Activated CD8-positive, alpha-beta T cell treated with anti-CD3 and anti-CD28 coated beads for 36 hours (primary cell): ENCODE measurements around the gene DIRAS1. TPM values are rescaled to one million over a fixed set of nuclear protein-coding genes. Genes with fewer than 3 reads are reported as not detected.
A peak's percentile ranks its signal among the peaks of the same experiment; 100 is the strongest.

Experiments used
- ATAC-seq: fragments of 200-7000 bp; cut with Tn5 transposase; one replicate; pipeline ENCODE4 v1.10.0; 2021; ENCODE audit warnings: mild to moderate bottlenecking, moderate library complexity
- CTCF ChIA-PET: fragments of 350-600 bp; sonication (Branson Sonifier 250); formaldehyde crosslinking; loops from one replicate; lab custom pipeline; 2021; ENCODE audit warnings: antibody characterized with exemption; lab: Charles Lee
- POLR2A ChIA-PET: fragments of 350-600 bp; sonication (Branson Sonifier 250); formaldehyde crosslinking; loops from one replicate; lab custom pipeline; 2021; ENCODE audit warnings: antibody characterized with exemption; lab: Charles Lee
- DNase-seq: peaks from one replicate; pipeline ENCODE4 v3.0.0-alpha.2; 2020
- H3K27ac Mint-ChIP-seq: one replicate; pipeline ENCODE4 v1.8.0; 2021; ENCODE audit warnings: mild to moderate bottlenecking, mixed read lengths
- H3K27me3 Mint-ChIP-seq: one replicate; pipeline ENCODE4 v1.8.0; 2021; ENCODE audit warnings: mixed read lengths
- H3K36me3 Mint-ChIP-seq: one replicate; pipeline ENCODE4 v1.8.0; 2021; ENCODE audit warnings: low read depth, mixed read lengths
- H3K4me1 Mint-ChIP-seq: one replicate; pipeline ENCODE4 v1.8.0; 2021; ENCODE audit warnings: low read depth, mixed read lengths
- H3K4me3 Mint-ChIP-seq: one replicate; pipeline ENCODE4 v1.8.0; 2021; ENCODE audit warnings: mild to moderate bottlenecking, moderate library complexity, mixed read lengths
- H3K9me3 Mint-ChIP-seq: one replicate; pipeline ENCODE4 v1.8.0; 2021; ENCODE audit warnings: mixed read lengths
- intact Hi-C: fragments of 100-400 bp; cut with micrococcal nuclease; formaldehyde crosslinking; loops from one replicate; pipeline ENCODE4 v1.10.0; 2022
- total RNA-seq, 2 experiments: library from RNA; stranded (reverse); gene quantifications; one replicate each; pipeline ENCODE4 v1.2.3, GENCODE V29; 2021
- TF ChIP-seq, protein P1 (sequence below): fragments of 200-600 bp; IDR thresholded peaks from one replicate; pipeline ENCODE4 v1.8.0; 2022; ENCODE audit warnings: antibody characterized with exemption, mild to moderate bottlenecking

DIRAS1 gene, protein sequence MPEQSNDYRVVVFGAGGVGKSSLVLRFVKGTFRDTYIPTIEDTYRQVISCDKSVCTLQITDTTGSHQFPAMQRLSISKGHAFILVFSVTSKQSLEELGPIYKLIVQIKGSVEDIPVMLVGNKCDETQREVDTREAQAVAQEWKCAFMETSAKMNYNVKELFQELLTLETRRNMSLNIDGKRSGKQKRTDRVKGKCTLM
- total RNA-seq, result under 1 TPM in 1 of 2 experiments, not detected in 1; 0.09 TPM

DNA sequence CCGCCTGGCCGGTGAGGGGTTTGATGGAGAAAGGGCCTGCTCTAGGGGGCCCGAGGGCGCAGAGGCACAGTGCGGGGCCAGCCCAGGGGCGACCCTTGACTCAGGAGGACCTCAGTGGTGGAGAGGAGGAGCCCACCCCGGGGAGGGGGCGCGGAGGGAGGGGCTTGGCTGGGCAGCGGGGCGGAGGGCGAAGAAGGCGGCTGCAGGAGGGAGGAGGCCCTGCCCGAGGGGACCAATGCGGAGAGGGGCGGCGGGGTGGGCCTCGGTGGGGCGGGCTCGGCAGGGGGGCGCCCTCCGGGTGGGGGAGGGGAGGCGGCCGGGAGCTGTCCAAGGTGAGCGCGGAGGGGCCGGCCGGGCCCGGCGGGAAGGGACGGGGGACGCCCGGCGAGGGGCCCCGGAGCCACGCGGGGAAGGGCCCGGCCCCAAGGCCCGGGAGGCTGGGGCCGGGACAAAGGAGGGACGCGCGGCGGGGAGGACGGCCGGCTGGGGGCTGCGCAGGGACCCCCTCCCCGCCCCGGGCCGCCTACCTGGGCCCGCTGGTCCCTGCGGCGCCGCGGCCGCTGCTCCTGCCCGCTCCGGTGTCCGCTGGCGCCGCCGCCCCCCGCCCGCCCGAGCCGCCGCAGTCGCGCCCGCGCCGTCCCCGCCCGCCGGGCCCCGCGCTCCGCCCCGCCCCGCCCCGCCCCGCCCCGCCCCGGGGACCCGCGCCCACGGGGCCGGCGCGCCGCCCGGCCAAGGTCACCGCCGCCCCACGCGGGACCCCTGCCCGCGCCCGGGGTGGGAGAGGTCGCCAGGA, at the start of gene DIRAS1:
DIRAS1 (minus strand) TSS at position 596 of the 793 bp plus-strand sequence. CDS start 3,566 bp downstream, outside the sequence.
- Mint-ChIP-seq H3K4me1 (peaks cover 3% of the 10 kb centered on the region), H3K27ac (no peak within 1 kb of the TSS), H3K27me3 (peaks cover 25% of the 10 kb centered on the region), H3K36me3 (no peaks in the 10 kb centered on the region), H3K4me3 (peak within 1 kb of the TSS; percentile 43), H3K9me3 (no peaks in the 10 kb centered on the region)
- ATAC-seq (no peak), DNase-seq (no peak)
- TF ChIP-seq, protein P1, sequence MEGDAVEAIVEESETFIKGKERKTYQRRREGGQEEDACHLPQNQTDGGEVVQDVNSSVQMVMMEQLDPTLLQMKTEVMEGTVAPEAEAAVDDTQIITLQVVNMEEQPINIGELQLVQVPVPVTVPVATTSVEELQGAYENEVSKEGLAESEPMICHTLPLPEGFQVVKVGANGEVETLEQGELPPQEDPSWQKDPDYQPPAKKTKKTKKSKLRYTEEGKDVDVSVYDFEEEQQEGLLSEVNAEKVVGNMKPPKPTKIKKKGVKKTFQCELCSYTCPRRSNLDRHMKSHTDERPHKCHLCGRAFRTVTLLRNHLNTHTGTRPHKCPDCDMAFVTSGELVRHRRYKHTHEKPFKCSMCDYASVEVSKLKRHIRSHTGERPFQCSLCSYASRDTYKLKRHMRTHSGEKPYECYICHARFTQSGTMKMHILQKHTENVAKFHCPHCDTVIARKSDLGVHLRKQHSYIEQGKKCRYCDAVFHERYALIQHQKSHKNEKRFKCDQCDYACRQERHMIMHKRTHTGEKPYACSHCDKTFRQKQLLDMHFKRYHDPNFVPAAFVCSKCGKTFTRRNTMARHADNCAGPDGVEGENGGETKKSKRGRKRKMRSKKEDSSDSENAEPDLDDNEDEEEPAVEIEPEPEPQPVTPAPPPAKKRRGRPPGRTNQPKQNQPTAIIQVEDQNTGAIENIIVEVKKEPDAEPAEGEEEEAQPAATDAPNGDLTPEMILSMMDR, result no peak
- ChIA-PET CTCF (no interaction called here), POLR2A (no interaction called here)
- intact Hi-C loops, result no loop called here

DNA sequence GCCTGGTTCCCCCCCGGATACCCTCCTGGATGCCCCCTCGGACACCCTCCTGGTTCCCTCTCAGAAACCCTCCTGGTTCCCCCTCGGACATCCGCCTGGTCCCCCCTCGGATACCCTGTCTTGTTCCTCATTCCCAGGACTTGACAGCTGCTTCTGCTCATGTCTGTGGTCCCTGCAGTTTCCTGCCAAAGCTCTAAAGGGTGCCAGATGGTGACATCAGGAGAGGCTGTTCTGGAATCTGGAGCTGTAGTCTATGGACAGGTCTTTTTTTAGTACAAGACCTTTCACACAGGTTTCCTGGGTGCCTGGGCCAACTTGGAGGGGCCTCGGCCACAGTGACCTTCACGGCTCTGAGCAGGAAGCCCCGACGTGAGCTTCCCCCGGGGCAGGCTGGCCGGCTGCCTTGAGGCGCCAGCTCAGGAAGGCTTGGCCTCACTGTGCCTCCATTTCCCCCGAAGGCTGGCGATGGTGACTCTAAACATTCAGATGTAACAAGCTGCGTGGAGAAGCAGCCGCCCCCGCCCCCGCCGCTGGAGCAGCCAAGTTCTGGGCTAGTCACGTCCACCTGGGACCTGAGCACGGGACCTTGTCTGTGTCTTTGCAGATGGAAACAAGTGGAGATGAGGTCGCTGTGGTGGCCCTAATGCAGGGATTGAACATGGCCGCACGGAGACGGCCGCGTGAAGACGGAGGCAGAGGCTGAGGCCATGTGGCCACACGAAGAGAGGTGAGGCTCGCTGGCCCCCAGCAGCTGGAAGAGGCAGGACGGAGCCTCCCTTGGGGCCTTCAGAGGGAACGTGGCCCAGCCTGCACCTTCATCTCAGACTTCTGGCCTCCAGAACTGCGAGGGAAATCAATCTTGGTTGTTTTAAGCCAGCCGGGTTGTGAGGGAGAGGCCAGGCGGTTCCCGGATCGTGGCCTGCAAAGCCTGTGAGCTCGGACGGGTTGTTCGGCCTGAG, 49.2 kb upstream of the DIRAS1 start:
- intact Hi-C loops, result no loop called here
- H3K36me3 Mint-ChIP-seq, result peaks cover 9% of the 10 kb centered on the region
- no peak overlapping the region for H3K27ac Mint-ChIP-seq
- no peaks in the 10 kb centered on the region for H3K27me3 Mint-ChIP-seq
- ChIA-PET POLR2A (no interaction called here), CTCF (no interaction called here)
- H3K4me1 Mint-ChIP-seq, result peaks cover 21% of the 10 kb centered on the region
- H3K9me3 Mint-ChIP-seq, result no peaks in the 10 kb centered on the region
- H3K4me3 Mint-ChIP-seq, result no peak overlapping the region
- ATAC-seq, result no peak
- no peak for DNase-seq
- TF ChIP-seq, protein P1, result no peak

DNA sequence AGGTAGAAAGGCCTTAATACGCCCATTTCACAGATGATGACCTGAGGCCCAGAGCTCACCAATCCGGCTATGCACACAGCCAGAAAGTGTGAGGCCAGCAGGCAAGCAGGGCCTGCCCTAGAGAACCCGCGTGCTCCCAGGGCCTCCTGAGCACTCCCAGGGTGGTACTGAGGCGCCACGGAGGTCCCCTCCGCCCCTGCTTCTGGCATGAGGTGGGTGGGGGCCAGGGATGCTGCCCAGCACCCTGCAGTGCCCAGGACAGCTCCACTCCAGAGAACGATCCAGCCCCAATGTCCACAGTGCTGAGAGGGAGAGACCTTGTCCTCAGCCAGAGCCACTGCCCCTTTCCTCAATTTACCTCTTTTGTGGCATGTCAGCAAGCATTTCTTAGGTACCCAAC, 48.0 kb upstream of the DIRAS1 start:
- ChIA-PET POLR2A (no interaction called here), CTCF (no interaction called here)
- intact Hi-C loops, result no loop called here
- H3K27me3 Mint-ChIP-seq, result no peaks in the 10 kb centered on the region
- DNase-seq, result no peak
- no peak for ATAC-seq
- H3K27ac Mint-ChIP-seq, result no peak overlapping the region
- H3K36me3 Mint-ChIP-seq, result peaks cover 6% of the 10 kb centered on the region
- H3K9me3 Mint-ChIP-seq, result no peaks in the 10 kb centered on the region
- H3K4me3 Mint-ChIP-seq, result no peak overlapping the region
- TF ChIP-seq, protein P1, result no peak
- H3K4me1 Mint-ChIP-seq, result peaks cover 12% of the 10 kb centered on the region

DNA sequence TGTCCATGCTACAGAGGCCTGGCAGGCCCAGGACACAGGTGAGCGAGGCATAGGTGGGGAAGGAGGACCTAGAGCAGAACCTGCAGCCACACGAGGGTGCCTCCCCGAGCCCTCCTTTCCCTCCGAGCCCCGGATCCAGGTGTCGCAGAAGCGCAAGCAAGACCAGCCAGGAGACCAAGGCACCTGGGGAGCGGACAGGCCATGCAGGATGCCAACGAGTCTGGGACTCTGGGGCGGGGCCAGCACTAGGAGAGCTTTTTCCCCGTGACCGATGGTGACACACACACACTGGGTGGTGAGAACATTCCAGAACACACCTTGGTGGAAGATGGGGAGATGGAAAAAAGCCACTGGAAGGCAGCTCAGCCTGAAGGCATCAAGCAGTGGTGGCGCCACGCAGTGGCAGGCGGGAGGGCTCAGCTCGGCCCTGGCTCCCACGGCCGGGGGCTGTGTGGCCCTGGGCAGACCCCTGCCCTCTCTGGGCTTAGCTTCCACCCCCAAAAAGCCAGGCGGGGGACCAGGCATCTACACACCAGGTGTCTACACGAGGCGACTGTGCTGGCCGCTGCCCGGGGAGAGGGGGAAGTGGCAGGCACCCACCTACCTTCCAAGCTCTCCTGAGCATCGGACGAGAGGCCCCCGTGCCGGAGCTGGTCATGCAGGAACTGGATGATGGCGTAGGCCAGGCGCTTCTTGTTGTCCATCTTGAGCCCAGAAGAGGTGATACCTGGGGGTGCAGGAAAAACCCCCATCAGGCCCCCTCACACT, 47.4 kb upstream of the DIRAS1 start:
- DNase-seq (no peak), ATAC-seq (no peak)
- Mint-ChIP-seq H3K4me3 (no peak overlapping the region), H3K9me3 (no peaks in the 10 kb centered on the region), H3K27me3 (no peaks in the 10 kb centered on the region), H3K27ac (no peak overlapping the region), H3K4me1 (peaks cover 8% of the 10 kb centered on the region), H3K36me3 (peaks cover 6% of the 10 kb centered on the region)
- intact Hi-C loops, result no loop called here
- TF ChIP-seq, protein P1, result no peak
- ChIA-PET POLR2A (interaction anchor here (0.6 to 1.5 kb wide), 2 partner anchors 42 to 146 kb away, joined by 3 read pairs; no protein-coding TSS in a partner anchor), CTCF (no interaction called here)
